T47D (cell line): ENCODE data around the gene OSTM1.
"Not testable (repeated sequence)": the region's sequence is repeated elsewhere in the genome, so short reads cannot be mapped to it uniquely, and the experiment has no call there.

Experiments
- DNase-seq, 2 experiments: peaks; one replicate each; pipeline versions ENCODE4 v3.0.0 to v3.0.0-alpha.2; 2011 to 2012; ENCODE audit warnings: low read depth in 1 of 2, low spot score in 1 of 2
- JUND ChIP-seq: IDR thresholded peaks from 2 replicates; pipeline ENCODE4 v1.6.1; 2012; ENCODE audit warnings: low read depth
- in situ Hi-C: cut with HindIII; loops from 2 replicates; pipeline ENCODE4 v1.10.0; 2016; ENCODE audit warnings: low sequenced_read_pairs, low pct_unique_long_range_greater_than_20kb

Gene OSTM1

GRCh38 chr6:108002365-108003221 lies 71.9 kb downstream of the OSTM1 start:
- peak in 1 of 2 experiments; percentile 61 for DNase-seq
- TF ChIP-seq JUND: no peak
- in situ Hi-C loops: no loop called here

DNA sequence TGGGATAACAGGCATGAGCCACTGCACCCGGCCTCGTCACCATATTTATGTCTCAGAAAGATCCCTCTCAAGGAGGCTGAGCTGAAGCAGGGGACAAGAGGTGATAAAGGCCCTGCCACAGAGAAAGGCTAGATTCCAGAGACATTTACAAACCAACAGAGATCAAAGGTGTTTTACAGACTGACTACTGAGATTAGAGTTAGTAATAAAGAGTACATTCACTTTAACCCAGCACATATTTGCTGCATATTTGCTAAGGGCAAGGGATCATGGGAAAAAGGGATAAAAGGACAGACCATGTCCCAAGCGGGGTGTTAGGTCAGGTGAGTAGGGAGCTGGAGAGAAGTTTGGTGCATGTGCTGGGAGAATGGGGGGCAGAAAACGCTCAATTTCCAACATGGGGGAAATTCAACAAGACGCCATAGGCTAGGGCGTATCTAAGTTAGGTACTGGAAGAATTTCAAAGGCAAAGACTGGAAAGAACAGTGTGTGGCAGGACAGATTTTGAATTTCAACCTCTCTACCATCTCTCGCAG lies 72.8 kb downstream of the OSTM1 start:
- DNase-seq: no peak
- in situ Hi-C loops: no loop called here
- no peak for TF ChIP-seq JUND

DNA sequence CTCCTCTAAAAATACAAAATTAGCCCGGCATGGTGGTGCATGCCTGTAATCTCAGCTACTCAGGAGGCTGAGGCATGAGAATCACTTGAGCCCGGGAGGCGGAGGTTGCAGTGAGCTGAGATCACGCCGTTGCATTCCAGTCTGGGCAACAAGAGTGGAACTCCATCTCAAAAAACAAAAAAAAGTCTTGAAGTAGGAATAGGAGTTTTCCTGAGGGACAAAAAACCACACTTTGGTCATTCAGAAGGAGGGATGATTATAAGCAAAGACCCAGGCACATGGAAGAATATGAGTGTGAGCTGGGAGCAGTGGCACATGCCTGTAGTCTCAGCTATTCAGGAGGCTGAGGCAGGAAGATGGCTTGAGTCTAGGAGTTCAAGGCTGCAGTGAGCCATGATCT lies 74.3 kb downstream of the OSTM1 start:
- DNase-seq, in situ Hi-C loops: not testable (repeated sequence)

DNA sequence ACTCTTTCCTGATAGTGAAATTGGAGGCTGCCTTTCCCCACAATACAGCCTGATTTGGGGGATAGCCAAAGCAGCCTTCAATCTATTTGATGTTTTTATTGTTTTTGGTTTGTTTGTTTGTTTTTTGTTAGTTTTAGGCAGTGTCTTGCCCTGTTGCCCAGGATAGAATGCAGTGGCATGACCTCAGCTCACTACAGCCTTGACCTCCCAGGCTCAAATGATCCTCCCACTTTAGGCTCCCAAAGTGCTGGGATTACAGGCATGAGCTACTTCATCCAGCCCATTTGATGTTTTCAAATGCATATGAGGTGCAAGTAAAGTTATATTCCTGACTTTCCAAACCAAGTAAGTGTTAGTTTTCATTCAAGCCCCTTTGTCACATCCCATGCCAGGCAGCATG lies 75.2 kb downstream of the OSTM1 start:
- no peak for DNase-seq
- in situ Hi-C loops: no loop called here
- no peak for TF ChIP-seq JUND

- DNase-seq: no peak
- in situ Hi-C loops: no loop called here
- TF ChIP-seq JUND: no peak
Observed at GRCh38 chr6:107991772-107992550, 82.6 kb downstream of the OSTM1 start.
